GM18951 (cell line): ENCODE results near the gene TRPM3.

Source experiments
- POLR2A ChIP-seq: IDR thresholded peaks from 4 replicates; pipeline ENCODE4 v1.6.1; 2011; ENCODE audit warnings: mild to moderate bottlenecking; ENCODE audit not compliant: insufficient read length, insufficient read depth; ENCODE audit errors: extremely low read depth
- in situ Hi-C: fragments of 300-500 bp; cut with MboI; formaldehyde crosslinking; loops from one replicate; pipeline ENCODE4 v1.12.0; 2022; ENCODE audit warnings: low sequenced_read_pairs, mixed read lengths, inconsistent platforms; ENCODE audit not compliant: unreplicated experiment

The TRPM3 gene

GRCh38 chr9:71119746-71120145, 1.7 kb downstream of the TRPM3 start:
- no peak for TF ChIP-seq POLR2A
- in situ Hi-C loops = no loop called here

GRCh38 chr9:71118324-71118723, 3.1 kb downstream of the TRPM3 start:
- in situ Hi-C loops = no loop called here
- TF ChIP-seq POLR2A = no peak

- TF ChIP-seq POLR2A = no peak
- in situ Hi-C loops = no loop called here
Measured at GRCh38 chr9:71115448-71115975, 5.9 kb downstream of the TRPM3 start.

- in situ Hi-C loops = no loop called here
- TF ChIP-seq POLR2A = no peak
Measured at GRCh38 chr9:71112866-71113265, 8.6 kb downstream of the TRPM3 start.

GRCh38 chr9:71108937-71109336, 12.5 kb downstream of the TRPM3 start:
- in situ Hi-C loops = no loop called here
- TF ChIP-seq POLR2A = no peak

GRCh38 chr9:71106992-71107391, 14.4 kb downstream of the TRPM3 start:
- in situ Hi-C loops = no loop called here
- TF ChIP-seq POLR2A = no peak

- no peak for TF ChIP-seq POLR2A
- in situ Hi-C loops = no loop called here
Measured at GRCh38 chr9:71105192-71105591, 16.2 kb downstream of the TRPM3 start.

GRCh38 chr9:71098801-71099200, 22.6 kb downstream of the TRPM3 start:
- in situ Hi-C loops = no loop called here
- TF ChIP-seq POLR2A = no peak

- TF ChIP-seq POLR2A = no peak
- in situ Hi-C loops = no loop called here
Measured at GRCh38 chr9:71097671-71098070, 23.8 kb downstream of the TRPM3 start.

GRCh38 chr9:71096421-71097108, 24.9 kb downstream of the TRPM3 start:
- in situ Hi-C loops = no loop called here
- no peak for TF ChIP-seq POLR2A

GRCh38 chr9:71094708-71095251, 26.6 kb downstream of the TRPM3 start:
- no peak for TF ChIP-seq POLR2A
- in situ Hi-C loops = no loop called here

- no peak for TF ChIP-seq POLR2A
Measured at GRCh38 chr9:71090896-71091295, 30.5 kb downstream of the TRPM3 start.

GRCh38 chr9:71079451-71079850, 42.0 kb downstream of the TRPM3 start:
- in situ Hi-C loops = no loop called here
- TF ChIP-seq POLR2A = no peak

More at GRCh38 chr9:71090896-71091295, 30.5 kb downstream of the TRPM3 start:
- in situ Hi-C loops = no loop called here

- in situ Hi-C loops = no loop called here
- TF ChIP-seq POLR2A = no peak
Measured at GRCh38 chr9:71076096-71076495, 45.3 kb downstream of the TRPM3 start.
